Frontal cortex (tissue), 4 donors: ENCODE results near the gene OVAAL. TPM values are rescaled to one million over a fixed set of nuclear protein-coding genes. Genes with fewer than 3 reads are reported as not detected.

ENCODE experiments used
- DNase-seq, 2 donors: peaks; one replicate each; pipeline ENCODE4 v3.0.0; 2012; ENCODE audit warnings: low spot score in 2 of 2
- FAIRE-seq: peaks from 2 replicates; lab custom pipeline; 2012; peaks lifted over from hg19 to GRCh38; lab: Jason Lieb, UNC
- total RNA-seq: library from RNA; depleted of rRNA; stranded (reverse); fragments of >200 nt; gene quantifications from one replicate; pipeline ENCODE4 v1.2.3, GENCODE V29; 2014
- donor health status: control.
- donor health status: control.
- donor health status: control.

Gene OVAAL
- total RNA-seq: not detected

- DNase-seq (no peak), FAIRE-seq (no peak)
These were observed at the start of gene OVAAL for GRCh38 chr1:180558664-180559063. OVAAL (plus strand) TSS chr1:180558964.

GRCh38 chr1:180510882-180511281 is 47.9 kb upstream of the OVAAL start:
- no peak for FAIRE-seq

GRCh38 chr1:180513531-180513930 is 45.2 kb upstream of the OVAAL start:
- no peak for FAIRE-seq
- DNase-seq: no peak

More at GRCh38 chr1:180510882-180511281, 47.9 kb upstream of the OVAAL start:
- DNase-seq: no peak

GRCh38 chr1:180515364-180515763 is 43.4 kb upstream of the OVAAL start:
- no peak for FAIRE-seq
- no peak for DNase-seq

- FAIRE-seq: peak; percentile 92
These were observed 42.8 kb upstream of the OVAAL start for GRCh38 chr1:180515857-180516388.

GRCh38 chr1:180519846-180520245 is 38.9 kb upstream of the OVAAL start:
- DNase-seq: no peak
- no peak for FAIRE-seq

More at GRCh38 chr1:180515857-180516388, 42.8 kb upstream of the OVAAL start:
- DNase-seq: peak; percentile 63 to 76

- DNase-seq (no peak), FAIRE-seq (no peak)
These were observed 37.1 kb upstream of the OVAAL start for GRCh38 chr1:180521474-180522212.

GRCh38 chr1:180522213-180522515 is 36.6 kb upstream of the OVAAL start:
- no peak for FAIRE-seq
- no peak for DNase-seq

GRCh38 chr1:180524160-180524914 is 34.4 kb upstream of the OVAAL start:
- DNase-seq (no peak), FAIRE-seq (no peak)

- DNase-seq (no peak), FAIRE-seq (no peak)
These were observed 33.6 kb upstream of the OVAAL start for GRCh38 chr1:180524915-180525714.

- DNase-seq: no peak
- FAIRE-seq: no peak
These were observed 33.1 kb upstream of the OVAAL start for GRCh38 chr1:180525715-180526039.

- no peak for FAIRE-seq
- DNase-seq: no peak
These were observed 31.6 kb upstream of the OVAAL start for GRCh38 chr1:180527101-180527669.

GRCh38 chr1:180528868-180529470 is 29.8 kb upstream of the OVAAL start:
- DNase-seq (no peak), FAIRE-seq (no peak)

- FAIRE-seq (no peak), DNase-seq (no peak)
These were observed 28.3 kb upstream of the OVAAL start for GRCh38 chr1:180530501-180530900.

- DNase-seq (no peak), FAIRE-seq (no peak)
These were observed 25.9 kb upstream of the OVAAL start for GRCh38 chr1:180532854-180533253.

- DNase-seq (peak in 1 of 2 donors; percentile 44), FAIRE-seq (no peak)
These were observed 25.3 kb upstream of the OVAAL start for GRCh38 chr1:180533266-180533987.

- FAIRE-seq: no peak
- DNase-seq: no peak
These were observed 24.6 kb upstream of the OVAAL start for GRCh38 chr1:180534214-180534613.

GRCh38 chr1:180535418-180535999 is 23.3 kb upstream of the OVAAL start:
- FAIRE-seq (no peak), DNase-seq (no peak)
